Pancreas (tissue), 10 donors: ENCODE results near the gene SNAP25. TPM values are rescaled to one million over a fixed set of nuclear protein-coding genes. Genes with fewer than 3 reads are reported as not detected.

Experiments used
- ATAC-seq, 4 donors: fragments of 200-7000 bp; cut with Tn5 transposase; one replicate each; pipeline versions ENCODE4 v1.8.0 to v1.9.1; 2020; ENCODE audit warnings: mild to moderate bottlenecking in 4 of 4, moderate library complexity in 4 of 4
- DNase-seq, 6 donors: peaks; one replicate each; pipeline ENCODE4 v3.0.0-alpha.2; 2020
- FAIRE-seq: peaks from 2 replicates; lab custom pipeline; 2012; peaks lifted over from hg19 to GRCh38; lab: Jason Lieb, UNC
- H3K27ac ChIP-seq, 4 donors: fragments of 200-600 bp; sonication (generic); 1 replicate in 3 of 4; 2 replicates in 1 of 4; pipeline versions ENCODE4 v1.5.0 to v1.8.0; 2020
- H3K27me3 ChIP-seq, 4 donors: fragments of 200-600 bp; one replicate each; pipeline ENCODE4 v1.8.0; 2021
- H3K36me3 ChIP-seq, 3 donors: fragments of 200-600 bp; sonication (generic) in 1 of 3; one replicate each; pipeline versions ENCODE4 v1.5.0 to v1.8.0; 2020 to 2021
- H3K4me1 ChIP-seq, 3 donors: fragments of 200-600 bp; one replicate each; pipeline ENCODE4 v1.8.0; 2021
- H3K4me3 ChIP-seq, 4 donors: fragments of 200-600 bp; sonication (generic) in 2 of 4; one replicate each; pipeline versions ENCODE4 v1.5.0 to v1.8.0; 2020 to 2021
- H3K9me3 ChIP-seq, 4 donors: fragments of 200-600 bp; one replicate each; pipeline ENCODE4 v1.8.0; 2021
- WGBS, 2 donors: extraction: QIAGEN DNeasy Blood & Tissue Kit; methylation state at CpG; one replicate each; pipeline ENCODE4 v1.1.7; 2013; 5-methylcytosine and 5-hydroxymethylcytosine counted together
- intact Hi-C, 3 donors: fragments of 100-400 bp; cut with DNase I; formaldehyde crosslinking; loops; one replicate each; pipeline versions ENCODE4 v1.11.1 to v1.14.2; 2022
- polyA plus RNA-seq, 2 donors: library from polyadenylated mRNA; stranded (reverse); fragments of 200-250 nt; gene quantifications; one replicate each; pipeline ENCODE4 v1.2.3, GENCODE V29; 2013
- total RNA-seq, 6 donors: library from RNA; stranded (reverse); fragmentation: NEBNext Ultra II Directional in 4 of 6; extraction: Animal tissue kit (Norgen Biotek cat#: 25700) in 4 of 6; gene quantifications; one replicate each; pipeline versions ENCODE4 v1.2.1 to v1.2.4, GENCODE V29; 2021 to 2023
- TF ChIP-seq, protein P1 (sequence below), 4 donors: fragments of 200-600 bp; sonication (generic) in 3 of 4; IDR thresholded peaks; one replicate each; pipeline versions ENCODE4 v1.5.0 to v1.8.0; 2021; ENCODE audit warnings: antibody characterized with exemption in 4 of 4
- donor health status: healthy with polysubstance abuse.
- donor health status: DM: no; HTN: no; CAD: no; lungs with moderate emphysema.
- donor health status: DM: no; HTN: no; CAD: no.
- donor health status: control.
- donor health status: control.
- donor health status: Bipolar disorder and iron deficiency.
- donor health status: DM: yes; HTN: yes; CAD: no.
- donor health status: DM: no; HTN: no; CAD: no.
- donor health status: DM: no; HTN: no; CAD: no.
- donor health status: DM: yes; HTN: yes; CAD: no.

SNAP25 gene
- total and polyA plus RNA-seq, 8 donors = 0.95 to 50.3 (median 4.5) TPM

DNA sequence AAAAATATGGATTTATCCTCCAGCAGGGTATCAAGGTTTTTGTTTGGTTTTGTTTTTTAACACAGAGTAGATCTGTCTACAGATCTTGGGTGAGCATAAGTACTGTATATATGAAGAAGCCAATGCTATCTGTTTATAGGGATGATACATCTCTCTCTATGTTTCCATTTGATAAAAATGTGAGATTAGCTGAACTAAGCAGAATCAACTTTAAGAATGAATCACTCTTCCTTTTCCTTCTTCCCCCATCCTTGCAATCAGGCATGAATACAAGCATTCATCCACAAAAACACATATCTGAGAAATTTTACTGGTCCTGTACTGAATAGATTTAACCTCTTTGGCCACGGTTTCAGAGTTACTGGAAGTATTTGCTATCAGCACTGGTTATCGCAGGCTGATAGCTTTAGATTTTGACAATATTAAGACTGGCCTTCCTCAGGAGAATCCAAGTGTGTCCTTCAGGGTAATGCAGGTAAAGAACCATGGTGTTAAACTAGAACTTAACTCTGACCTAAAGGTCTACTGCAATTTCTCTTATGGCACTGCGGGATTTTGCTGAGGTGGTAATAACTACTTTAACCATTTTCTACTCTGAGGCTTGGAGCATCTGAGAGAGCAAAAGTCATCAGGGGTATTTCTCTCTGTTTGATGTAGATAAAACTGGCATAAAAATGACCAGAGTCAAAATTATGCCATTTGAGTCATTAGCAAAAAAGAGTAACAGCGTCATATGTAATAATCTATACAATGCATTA lies 1.5 kb downstream of the SNAP25 start:
- Histone ChIP-seq H3K9me3 (no peaks in the 10 kb centered on the region), H3K27me3 (peaks cover 0 to 23% (median 2%) of the 10 kb centered on the region in 4 donors), H3K36me3 (no peaks in the 10 kb centered on the region), H3K27ac (no peak overlapping the region), H3K4me3 (peak overlapping the region in 1 of 4 donors; percentile 31), H3K4me1 (peaks cover 0 to 6% (median 0%) of the 10 kb centered on the region in 3 donors)
- ATAC-seq = no peak
- DNase-seq = no peak
- intact Hi-C loops = no loop called here
- 71 to 78% methylated on average over 4 of the region's 4 CpGs for WGBS, 2 donors
- TF ChIP-seq, protein P1, sequence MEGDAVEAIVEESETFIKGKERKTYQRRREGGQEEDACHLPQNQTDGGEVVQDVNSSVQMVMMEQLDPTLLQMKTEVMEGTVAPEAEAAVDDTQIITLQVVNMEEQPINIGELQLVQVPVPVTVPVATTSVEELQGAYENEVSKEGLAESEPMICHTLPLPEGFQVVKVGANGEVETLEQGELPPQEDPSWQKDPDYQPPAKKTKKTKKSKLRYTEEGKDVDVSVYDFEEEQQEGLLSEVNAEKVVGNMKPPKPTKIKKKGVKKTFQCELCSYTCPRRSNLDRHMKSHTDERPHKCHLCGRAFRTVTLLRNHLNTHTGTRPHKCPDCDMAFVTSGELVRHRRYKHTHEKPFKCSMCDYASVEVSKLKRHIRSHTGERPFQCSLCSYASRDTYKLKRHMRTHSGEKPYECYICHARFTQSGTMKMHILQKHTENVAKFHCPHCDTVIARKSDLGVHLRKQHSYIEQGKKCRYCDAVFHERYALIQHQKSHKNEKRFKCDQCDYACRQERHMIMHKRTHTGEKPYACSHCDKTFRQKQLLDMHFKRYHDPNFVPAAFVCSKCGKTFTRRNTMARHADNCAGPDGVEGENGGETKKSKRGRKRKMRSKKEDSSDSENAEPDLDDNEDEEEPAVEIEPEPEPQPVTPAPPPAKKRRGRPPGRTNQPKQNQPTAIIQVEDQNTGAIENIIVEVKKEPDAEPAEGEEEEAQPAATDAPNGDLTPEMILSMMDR (IDR thresholded peaks at IDR 0.05) = no peak
- FAIRE-seq = no peak

DNA sequence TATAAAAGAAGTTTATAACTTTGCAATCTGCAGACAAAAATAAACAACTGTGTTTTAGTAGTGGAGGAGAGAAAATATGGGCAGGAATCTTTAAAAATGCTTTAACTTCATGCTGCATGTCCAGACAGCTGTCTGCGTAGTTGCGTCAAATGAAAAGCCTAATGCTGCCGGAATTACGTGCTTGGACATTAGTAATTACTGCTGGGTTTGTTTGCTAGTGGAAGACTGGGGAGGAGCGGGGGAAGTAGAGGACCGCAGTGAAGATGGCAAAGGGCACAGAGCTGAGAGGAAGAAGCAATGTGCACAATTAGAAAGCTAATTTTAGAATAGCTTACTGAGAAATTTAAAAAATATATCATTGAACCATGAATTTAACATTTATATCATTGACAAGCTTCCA lies 2.4 kb downstream of the SNAP25 start:
- TF ChIP-seq, protein P1 (IDR thresholded peaks at IDR 0.05) = no peak
- H3K27me3 ChIP-seq = peaks cover 0 to 18% (median 2%) of the 10 kb centered on the region in 4 donors
- ATAC-seq = no peak
- no peak overlapping the region for H3K4me3 ChIP-seq
- no peaks in the 10 kb centered on the region for H3K36me3 ChIP-seq
- no peaks in the 10 kb centered on the region for H3K9me3 ChIP-seq
- intact Hi-C loops = no loop called here
- peaks cover 0 to 6% (median 0%) of the 10 kb centered on the region in 3 donors for H3K4me1 ChIP-seq
- no peak for DNase-seq
- no peak for FAIRE-seq
- no peak overlapping the region for H3K27ac ChIP-seq
- WGBS, 2 donors = 66 to 77% methylated on average over 6 of the region's 6 CpGs

DNA sequence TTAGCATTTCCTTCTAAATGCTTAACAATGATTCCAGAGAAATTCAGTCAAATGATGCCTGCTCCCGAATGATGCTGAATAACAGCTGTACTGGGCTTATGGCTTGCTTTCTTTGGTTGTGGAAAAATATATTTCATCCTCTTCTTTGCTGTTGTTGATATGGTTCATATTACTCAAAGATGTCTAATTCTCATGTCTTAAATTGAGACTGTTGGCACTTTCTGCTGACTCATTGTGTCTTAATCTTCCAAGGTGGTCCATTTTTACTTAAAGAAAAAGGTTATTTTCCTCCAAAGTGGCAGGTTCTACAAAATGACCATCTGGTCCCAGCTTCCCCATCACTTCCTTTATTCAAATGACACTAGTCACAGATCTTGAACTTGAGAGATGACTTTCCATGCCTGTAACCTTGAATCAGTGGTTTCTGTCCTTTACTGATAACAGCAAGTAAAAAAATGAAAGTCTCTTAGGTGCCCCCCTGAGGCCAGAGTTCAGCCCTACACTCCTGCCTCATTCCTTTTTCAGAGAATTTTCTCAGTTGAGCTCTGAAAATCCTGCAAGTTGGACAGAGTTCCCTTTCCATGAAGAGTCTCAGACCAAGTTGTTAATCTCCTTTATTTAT lies 6.9 kb downstream of the SNAP25 start:
- no peaks in the 10 kb centered on the region for H3K9me3 ChIP-seq
- intact Hi-C loops = no loop called here
- no peak for ATAC-seq
- no peak overlapping the region for H3K27ac ChIP-seq
- H3K36me3 ChIP-seq = no peaks in the 10 kb centered on the region
- TF ChIP-seq, protein P1 (IDR thresholded peaks at IDR 0.05) = no peak
- no peaks in the 10 kb centered on the region for H3K4me1 ChIP-seq
- no peak for FAIRE-seq
- H3K4me3 ChIP-seq = no peak overlapping the region
- DNase-seq = no peak
- H3K27me3 ChIP-seq = no peaks in the 10 kb centered on the region
- 60 to 65% methylated on average over 1 of the region's 1 CpG for WGBS, 2 donors

DNA sequence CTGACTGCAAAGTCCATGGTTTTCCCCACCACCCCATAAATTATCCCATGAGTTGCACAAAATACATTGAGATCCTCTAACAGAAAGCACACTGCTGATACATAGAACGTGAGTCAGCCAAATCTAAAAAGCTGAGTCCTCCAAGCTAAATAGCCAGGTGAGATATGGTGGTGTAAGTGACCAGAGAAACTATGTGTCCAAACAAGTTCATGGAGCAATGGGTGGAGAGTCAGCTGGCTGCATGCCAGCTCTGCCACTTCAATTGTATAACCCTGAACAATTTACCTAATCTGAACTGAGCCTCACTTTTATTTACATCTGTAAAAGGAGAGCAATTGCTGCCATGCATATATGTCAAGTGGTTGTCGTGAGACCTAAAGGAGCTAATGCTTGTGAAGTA lies 9.7 kb downstream of the SNAP25 start:
- TF ChIP-seq, protein P1 (IDR thresholded peaks at IDR 0.05) = no peak
- Histone ChIP-seq H3K27me3 (no peaks in the 10 kb centered on the region), H3K9me3 (no peaks in the 10 kb centered on the region), H3K27ac (no peak overlapping the region), H3K4me1 (no peaks in the 10 kb centered on the region), H3K36me3 (no peaks in the 10 kb centered on the region), H3K4me3 (no peak overlapping the region)
- DNase-seq = peak in 1 of 6 donors; percentile 25
- intact Hi-C loops = no loop called here
- ATAC-seq = no peak
- 47 to 49% methylated on average over 2 of the region's 2 CpGs for WGBS, 2 donors
- FAIRE-seq = no peak

DNA sequence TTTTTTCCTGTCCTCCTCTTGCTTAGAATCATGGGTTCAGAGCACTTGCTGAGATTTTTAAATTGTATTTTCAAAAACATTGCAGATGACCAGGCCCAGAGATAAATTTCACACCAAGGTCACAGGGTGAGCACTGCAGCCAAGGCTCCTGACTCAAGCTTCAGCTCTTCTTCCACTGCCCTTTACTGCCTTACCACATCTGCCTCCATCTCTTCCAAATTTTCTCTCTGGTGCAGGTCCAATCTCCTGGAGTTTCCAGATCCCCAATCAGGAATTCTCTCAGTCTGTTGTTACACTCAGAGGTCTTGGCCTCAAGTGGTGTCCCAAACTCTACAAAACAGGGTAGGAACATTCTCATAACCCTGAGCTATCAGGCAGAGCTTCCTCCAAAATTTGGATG lies 12.7 kb downstream of the SNAP25 start:
- Histone ChIP-seq H3K36me3 (no peaks in the 10 kb centered on the region), H3K9me3 (no peaks in the 10 kb centered on the region), H3K4me1 (no peaks in the 10 kb centered on the region), H3K4me3 (no peak overlapping the region), H3K27me3 (no peaks in the 10 kb centered on the region), H3K27ac (no peak overlapping the region)
- DNase-seq (no peak), ATAC-seq (no peak), FAIRE-seq (no peak)
- TF ChIP-seq, protein P1 (IDR thresholded peaks at IDR 0.05) = no peak
- intact Hi-C loops = no loop called here
